Adrenal gland (tissue), 5 donors: ENCODE data around the gene ST6GALNAC5.

ENCODE experiments used
- CTCF ChIP-seq, 6 experiments: fragments of 450-650 bp in 4 of 6; fragments of 200-600 bp in 2 of 6; sonication (generic) in 1 of 6; IDR thresholded peaks; 1 replicate in 5 of 6; 2 replicates in 1 of 6; pipeline versions ENCODE4 v1.5.1 to v1.8.0; 2016 to 2021; ENCODE audit warnings: antibody characterized with exemption in 6 of 6, mild to moderate bottlenecking in 2 of 6, moderate library complexity in 1 of 6
- POLR2A ChIP-seq, 2 donors: fragments of 450-650 bp; IDR thresholded peaks; one replicate each; pipeline ENCODE4 v1.6.1; 2017; ENCODE audit warnings: antibody characterized with exemption in 2 of 2, mild to moderate bottlenecking in 2 of 2, moderate library complexity in 1 of 2
- donor health status: DM: no; HTN: no; CAD: no.

GRCh38 chr1:77064246-77064645, 197.0 kb downstream of the ST6GALNAC5 start:
- TF ChIP-seq CTCF (IDR thresholded peaks at IDR 0.05) = no peak
- no peak for TF ChIP-seq POLR2A (IDR thresholded peaks at IDR 0.05)
